Measurements from ENCODE around the gene PEX16.

DNA sequence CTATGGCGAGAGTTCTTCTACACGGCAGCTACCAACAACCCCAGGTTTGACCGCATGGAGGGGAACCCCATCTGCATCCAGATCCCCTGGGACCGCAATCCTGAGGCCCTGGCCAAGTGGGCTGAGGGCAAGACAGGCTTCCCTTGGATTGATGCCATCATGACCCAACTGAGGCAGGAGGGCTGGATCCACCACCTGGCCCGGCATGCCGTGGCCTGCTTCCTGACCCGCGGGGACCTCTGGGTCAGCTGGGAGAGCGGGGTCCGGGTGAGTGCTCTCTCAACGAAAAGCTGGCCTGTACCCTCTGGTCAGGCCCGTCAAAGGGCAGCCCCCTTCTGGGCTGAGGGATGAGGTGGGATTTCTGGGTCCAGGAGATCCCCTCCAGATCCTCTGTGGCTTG, 48.1 kb downstream of the PEX16 start:
- TF ChIP-seq CTCF (conservative IDR thresholded peaks at IDR 0.05; ENCODE audit: low read length) = no peak
- no peak for TF ChIP-seq EZH2phosphoT487 (IDR thresholded peaks at IDR 0.05; ENCODE audit: borderline replicate concordance, low read depth, low read length)

Measured in OCI-LY7 (cell line).